ENCODE results near the gene SPTBN5.
A peak's percentile ranks its signal among the peaks of the same experiment; 100 is the strongest.

SPTBN5 gene

GRCh38 chr15:41926185-41927056 lies 32.6 kb upstream of the SPTBN5 start:
- DNase-seq: peak in 1 of 2 experiments; percentile 27

DNA sequence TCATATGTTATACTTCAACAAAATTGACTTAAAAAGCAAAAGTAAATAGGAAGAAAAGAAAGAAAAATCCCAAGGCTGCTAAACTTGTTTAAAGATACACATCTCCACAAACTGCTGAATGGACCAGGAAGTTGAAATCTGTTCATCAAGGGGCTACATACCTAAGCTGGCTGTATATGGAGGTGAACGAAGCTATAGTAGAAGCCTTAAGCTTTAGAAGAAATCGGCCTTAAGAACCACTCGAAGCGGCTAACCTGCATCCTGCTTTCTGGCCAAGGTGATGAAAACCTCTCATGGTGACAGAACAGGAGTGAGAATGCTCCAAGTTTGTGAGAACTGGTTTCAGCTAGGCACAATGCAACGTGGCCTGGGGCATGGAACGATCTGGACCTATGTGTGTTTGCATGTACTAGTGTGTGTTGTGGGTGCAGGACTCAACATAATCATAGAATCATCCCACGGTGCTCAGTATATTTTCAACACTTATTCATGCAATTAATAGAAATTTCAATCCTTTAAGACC lies 31.3 kb upstream of the SPTBN5 start:
- DNase-seq: no peak

DNA sequence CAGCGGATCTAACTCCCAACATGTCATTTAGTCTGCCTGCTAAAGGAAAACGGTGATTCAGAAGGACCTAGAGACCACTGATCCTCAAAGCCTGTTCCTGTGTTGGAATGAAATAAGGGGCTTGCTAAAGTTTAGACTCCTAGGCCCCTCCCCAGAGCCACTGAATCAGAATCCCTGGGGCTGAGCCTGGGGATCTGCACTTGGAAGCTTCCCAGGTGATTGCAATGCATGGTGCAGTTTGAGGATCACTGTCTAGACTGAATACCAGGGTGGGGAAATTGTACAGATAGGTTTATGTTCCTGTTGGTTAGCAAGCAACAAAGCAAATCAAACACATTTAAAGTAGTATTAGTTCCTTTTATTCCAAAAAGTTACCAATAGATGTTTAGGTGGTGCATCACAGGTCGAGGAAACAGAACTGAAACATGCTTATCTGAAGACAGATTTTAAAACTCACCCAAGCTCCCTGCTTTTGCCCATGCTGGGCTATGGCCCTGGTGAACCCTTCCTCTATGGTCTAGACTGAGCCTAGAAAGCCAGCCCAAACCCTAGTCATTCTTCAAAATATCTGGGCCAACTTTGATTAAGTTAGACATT lies 29.6 kb upstream of the SPTBN5 start:
- no peak for DNase-seq

GRCh38 chr15:41922353-41922752 lies 28.5 kb upstream of the SPTBN5 start:
- no peak for DNase-seq

DNA sequence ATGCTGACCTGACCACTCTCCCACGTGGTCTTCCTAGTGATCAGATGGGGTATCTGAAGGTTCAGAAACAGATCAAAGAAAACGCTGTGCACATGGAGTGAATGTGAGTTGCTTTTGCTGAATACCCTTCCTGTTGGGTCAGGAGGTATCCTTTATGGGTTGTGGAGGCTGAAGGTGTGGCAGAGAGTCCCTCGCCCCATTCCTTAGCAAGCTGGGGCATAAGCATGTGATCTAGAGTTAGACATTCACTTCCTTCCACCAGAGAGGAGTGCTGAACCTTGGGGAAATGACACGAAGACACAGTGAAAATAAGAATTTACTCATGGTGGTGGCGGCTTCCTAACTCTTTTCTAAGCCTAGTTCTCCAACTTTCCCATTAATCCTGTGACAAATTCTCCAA lies 27.8 kb upstream of the SPTBN5 start:
- DNase-seq: no peak

DNA sequence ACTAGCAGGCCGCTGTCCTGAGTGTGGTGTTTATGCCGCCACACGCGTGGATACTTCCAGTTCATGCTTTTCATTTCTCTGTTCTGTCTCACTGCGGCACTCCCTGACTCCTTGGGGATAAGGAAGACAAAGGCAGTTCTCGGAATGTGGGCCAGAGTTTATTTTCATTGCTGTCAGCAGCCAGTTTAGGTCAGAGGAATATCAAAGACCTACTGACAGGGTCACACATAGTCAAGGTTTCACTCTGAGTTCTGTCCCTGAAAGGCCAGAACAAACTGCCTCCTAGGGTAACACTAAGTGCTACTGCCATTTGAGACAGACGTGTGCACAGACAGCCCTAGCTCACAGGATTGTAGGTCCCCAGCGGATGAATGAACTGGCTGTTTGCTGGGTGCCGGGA lies 27.3 kb upstream of the SPTBN5 start:
- DNase-seq: no peak

- DNase-seq: no peak
These were observed 26.2 kb upstream of the SPTBN5 start for GRCh38 chr15:41919954-41920538.

DNA sequence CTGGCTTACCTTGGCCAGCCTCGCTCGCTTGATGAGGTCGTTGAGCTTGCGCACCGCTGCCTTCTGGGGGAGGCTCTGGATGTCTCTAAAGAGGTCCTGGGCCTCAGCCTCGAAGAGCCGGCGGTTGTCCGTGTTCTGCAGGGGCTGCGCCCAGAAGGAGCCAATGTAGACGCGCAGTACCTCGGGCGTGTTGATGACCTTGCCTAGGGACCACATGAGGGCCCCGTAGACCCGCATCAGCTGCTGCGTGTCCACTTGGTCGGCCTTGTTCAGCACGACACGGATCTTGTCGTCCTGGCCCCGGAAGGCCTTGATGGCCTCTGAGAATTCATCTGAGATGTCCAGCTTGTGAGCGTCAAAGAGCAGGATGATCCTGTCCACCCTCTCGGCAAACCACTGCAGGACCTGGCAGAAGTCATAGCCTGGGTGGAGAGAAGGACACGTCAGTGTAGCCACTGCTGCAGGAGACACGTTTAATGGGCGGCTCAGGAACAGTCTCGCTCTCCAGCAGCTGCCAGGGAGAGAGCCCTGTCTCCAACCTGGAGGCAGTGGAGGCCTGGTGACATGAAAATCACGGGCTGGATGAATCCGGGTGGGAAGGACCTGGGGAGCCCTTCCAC lies 25.5 kb upstream of the SPTBN5 start:
- no peak for DNase-seq

- no peak for DNase-seq
These were observed 24.8 kb upstream of the SPTBN5 start for GRCh38 chr15:41918506-41919126.

GRCh38 chr15:41917767-41918430 lies 24.0 kb upstream of the SPTBN5 start:
- DNase-seq: no peak

DNA sequence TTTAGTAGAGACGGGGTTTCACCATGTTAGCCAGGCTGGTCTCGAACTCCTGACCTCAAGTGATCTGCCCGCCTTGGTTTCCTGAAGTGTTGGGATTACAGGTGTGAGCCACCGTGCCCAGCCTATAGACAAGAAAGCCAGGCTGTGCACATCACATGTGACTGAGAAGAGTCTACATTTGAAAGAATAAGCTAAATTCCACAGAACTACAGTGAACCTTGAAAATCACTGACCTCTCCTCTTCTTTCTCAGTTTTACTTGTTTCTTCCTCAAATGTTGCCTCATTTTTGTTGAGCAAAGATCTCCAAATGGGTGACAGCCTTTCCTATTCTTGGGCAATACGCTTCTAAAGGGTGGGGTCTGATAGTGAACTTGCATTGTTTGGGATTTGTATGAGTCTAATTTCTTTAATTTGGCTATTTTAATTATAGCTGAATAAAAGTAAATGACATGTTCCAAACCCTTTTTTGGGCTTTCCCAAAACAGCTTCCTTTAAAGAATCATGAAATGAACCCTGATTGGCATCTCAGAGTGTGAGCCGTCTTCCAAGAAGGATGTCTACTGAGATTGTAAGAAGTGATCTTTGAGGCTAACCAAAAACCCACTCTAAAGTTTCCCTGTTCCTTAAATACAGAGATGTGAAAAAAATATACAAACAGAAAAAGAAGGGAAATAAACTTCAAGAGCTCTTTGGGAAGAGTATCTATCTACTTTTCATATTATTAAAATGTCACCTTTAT lies 21.6 kb upstream of the SPTBN5 start:
- no peak for DNase-seq

GRCh38 chr15:41914411-41914810 lies 20.6 kb upstream of the SPTBN5 start:
- DNase-seq: no peak

- no peak for DNase-seq
These were observed 19.4 kb upstream of the SPTBN5 start for GRCh38 chr15:41913256-41913655.

- no peak for DNase-seq
These were observed 18.0 kb upstream of the SPTBN5 start for GRCh38 chr15:41911691-41912345.

GRCh38 chr15:41908736-41909461 lies 15.0 kb upstream of the SPTBN5 start:
- no peak for DNase-seq

- no peak for DNase-seq
These were observed 13.3 kb upstream of the SPTBN5 start for GRCh38 chr15:41907141-41907540.

DNA sequence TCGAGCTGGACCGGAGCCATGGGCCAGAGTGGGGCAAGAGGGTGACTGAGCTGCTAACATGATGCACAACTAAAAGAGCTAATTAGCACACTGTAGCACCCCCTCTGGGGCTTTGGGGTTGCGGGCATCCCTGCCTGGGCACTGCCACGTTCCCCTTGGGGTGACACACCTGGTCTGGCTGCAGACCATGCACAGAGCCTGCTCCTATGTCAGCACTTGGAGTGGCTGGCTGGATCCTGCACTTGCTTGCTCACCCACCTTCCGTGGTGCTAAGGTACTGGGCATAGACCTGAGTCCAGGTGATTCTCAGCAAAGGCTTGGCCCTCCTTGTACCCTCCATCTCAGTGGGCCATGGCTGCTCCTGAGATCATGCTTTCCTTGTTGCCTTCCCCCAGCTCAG lies 12.8 kb upstream of the SPTBN5 start:
- DNase-seq: no peak

- no peak for DNase-seq
These were observed 11.4 kb upstream of the SPTBN5 start for GRCh38 chr15:41905036-41905793.

- peak; percentile 60 to 84 for DNase-seq
These were observed 10.7 kb upstream of the SPTBN5 start for GRCh38 chr15:41904541-41905005.
